ENCODE data around the gene BCL2L15. TPM values are rescaled to one million over a fixed set of nuclear protein-coding genes. Genes with fewer than 3 reads are reported as not detected.

Gene BCL2L15
- total RNA-seq, 4 donors from 2014 or later: 0.32 TPM; not detected in 3

DNA sequence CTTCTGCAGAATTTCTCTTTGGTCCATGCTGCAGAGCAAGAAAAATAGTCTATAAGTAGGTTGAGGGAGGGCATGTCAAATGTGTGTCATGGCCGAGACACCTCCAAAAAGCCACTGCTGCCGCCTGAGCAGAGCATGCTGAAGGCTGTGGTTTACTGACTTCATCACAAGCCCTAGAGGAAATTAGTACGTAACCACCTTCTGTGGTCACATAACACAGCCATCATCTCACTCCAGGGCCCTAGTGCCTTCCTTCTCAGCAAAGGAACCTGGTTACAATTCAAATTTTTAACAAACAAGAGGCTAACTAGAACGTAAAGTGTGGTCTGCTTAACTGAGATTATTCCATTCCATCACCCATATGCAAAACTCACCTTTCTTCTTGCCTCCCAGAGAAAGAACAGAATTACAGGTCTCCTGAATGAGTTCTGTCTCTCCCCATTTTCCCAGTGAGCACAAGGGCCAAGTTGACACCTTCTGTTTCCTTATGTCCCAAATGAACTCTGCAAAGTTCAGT, 15.7 kb downstream of the BCL2L15 start, which contains the start of gene PTPN22:
Gene PTPN22, minus strand, starts transcription at position 116 of the 517 bp plus-strand sequence.
- no peaks in the 10 kb centered on the region for H3K36me3 ChIP-seq
- no peaks in the 10 kb centered on the region for H3K9me3 ChIP-seq
- H3K27me3 ChIP-seq: no peaks in the 10 kb centered on the region
- in situ Hi-C loops (cut with MboI; ENCODE audit: low sequenced_read_pairs in 4 of 4) (no loop called here), intact Hi-C loops (cut with DNase I; ENCODE audit: low total_unique reads) (loop anchor here (2.0 kb wide), 1 partner anchor 19 kb away; no protein-coding TSS in a partner anchor)
- no peak for ATAC-seq
- TF ChIP-seq, protein P1, sequence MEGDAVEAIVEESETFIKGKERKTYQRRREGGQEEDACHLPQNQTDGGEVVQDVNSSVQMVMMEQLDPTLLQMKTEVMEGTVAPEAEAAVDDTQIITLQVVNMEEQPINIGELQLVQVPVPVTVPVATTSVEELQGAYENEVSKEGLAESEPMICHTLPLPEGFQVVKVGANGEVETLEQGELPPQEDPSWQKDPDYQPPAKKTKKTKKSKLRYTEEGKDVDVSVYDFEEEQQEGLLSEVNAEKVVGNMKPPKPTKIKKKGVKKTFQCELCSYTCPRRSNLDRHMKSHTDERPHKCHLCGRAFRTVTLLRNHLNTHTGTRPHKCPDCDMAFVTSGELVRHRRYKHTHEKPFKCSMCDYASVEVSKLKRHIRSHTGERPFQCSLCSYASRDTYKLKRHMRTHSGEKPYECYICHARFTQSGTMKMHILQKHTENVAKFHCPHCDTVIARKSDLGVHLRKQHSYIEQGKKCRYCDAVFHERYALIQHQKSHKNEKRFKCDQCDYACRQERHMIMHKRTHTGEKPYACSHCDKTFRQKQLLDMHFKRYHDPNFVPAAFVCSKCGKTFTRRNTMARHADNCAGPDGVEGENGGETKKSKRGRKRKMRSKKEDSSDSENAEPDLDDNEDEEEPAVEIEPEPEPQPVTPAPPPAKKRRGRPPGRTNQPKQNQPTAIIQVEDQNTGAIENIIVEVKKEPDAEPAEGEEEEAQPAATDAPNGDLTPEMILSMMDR (IDR thresholded peaks at IDR 0.05 in 4 of 5, conservative IDR thresholded peaks at IDR 0.05 in 1 of 5): no peak
- H3K27ac ChIP-seq: peak within 1 kb of the TSS in 1 of 4 donors; percentile 6
- no peaks in the 10 kb centered on the region for H3K4me1 ChIP-seq
- peak; percentile 11 to 21 for DNase-seq
- no peak within 1 kb of the TSS for H3K4me3 ChIP-seq

DNA sequence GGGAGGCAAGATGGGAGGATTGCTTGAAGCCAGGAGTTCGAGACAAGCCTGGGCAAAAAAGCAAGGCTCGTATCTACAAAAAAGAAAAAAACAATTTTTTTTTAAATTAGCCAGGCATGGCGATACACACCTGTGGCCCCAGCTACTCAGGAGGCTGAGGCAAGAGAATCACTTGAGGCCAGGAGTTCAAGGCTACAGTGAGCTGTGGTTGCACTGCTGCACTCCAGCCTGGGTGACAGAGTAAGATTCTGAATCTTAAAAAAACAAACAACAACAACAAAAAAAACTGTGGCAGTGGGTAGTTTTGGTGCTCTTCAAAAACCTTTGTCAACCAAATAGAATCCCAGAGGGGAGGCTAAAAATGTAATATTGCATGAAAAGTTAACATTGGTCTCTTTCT, 16.6 kb downstream of the BCL2L15 start:
- ATAC-seq (no peak), DNase-seq (no peak)
- H3K4me3 ChIP-seq: no peak overlapping the region
- H3K36me3 ChIP-seq: no peaks in the 10 kb centered on the region
- no peaks in the 10 kb centered on the region for H3K27me3 ChIP-seq
- TF ChIP-seq POLR2A (IDR thresholded peaks at IDR 0.05): no peak
- TF ChIP-seq, protein P1 (IDR thresholded peaks at IDR 0.05 in 4 of 5, conservative IDR thresholded peaks at IDR 0.05 in 1 of 5): no peak
- no peaks in the 10 kb centered on the region for H3K9me3 ChIP-seq
- intact Hi-C loops (cut with DNase I; ENCODE audit: low total_unique reads) (no loop called here), in situ Hi-C loops (cut with MboI; ENCODE audit: low sequenced_read_pairs in 4 of 4) (no loop called here)
- H3K27ac ChIP-seq: no peak overlapping the region
- no peaks in the 10 kb centered on the region for H3K4me1 ChIP-seq

DNA sequence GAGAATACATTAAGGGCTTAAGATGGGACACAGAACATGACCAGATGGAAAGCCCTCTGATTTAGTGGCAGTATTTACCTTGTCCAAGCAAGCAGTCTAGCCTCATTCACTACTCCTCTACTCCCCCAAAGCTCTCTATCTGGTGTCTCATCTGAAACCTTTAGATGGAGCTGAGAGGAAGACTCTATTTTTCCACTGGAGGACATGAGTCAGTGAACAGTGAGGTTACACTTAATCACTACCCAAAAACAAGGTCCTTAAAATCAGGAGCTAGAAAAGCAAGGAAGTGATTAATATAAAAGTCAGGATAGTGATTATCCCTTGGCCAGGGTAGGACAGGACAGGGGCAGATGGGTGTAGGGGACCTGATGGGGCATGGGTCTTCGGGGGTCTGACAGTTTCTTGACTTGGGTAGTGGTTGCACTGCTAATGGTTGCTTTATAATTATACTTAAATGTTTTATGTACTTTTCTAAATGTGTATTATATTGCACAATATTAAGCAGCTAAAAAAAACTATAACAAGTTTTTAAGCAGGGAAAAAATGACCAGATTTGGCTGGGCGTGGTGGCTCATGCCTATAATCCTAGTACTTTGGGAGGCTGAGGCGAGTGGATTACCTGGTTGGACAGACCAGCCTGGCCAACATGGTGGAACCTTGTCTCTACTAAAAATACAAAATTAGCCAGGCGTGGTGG, 18.8 kb downstream of the BCL2L15 start:
- in situ Hi-C loops (cut with MboI; ENCODE audit: low sequenced_read_pairs in 4 of 4) (no loop called here), intact Hi-C loops (cut with DNase I; ENCODE audit: low total_unique reads) (no loop called here)
- Histone ChIP-seq H3K4me3 (no peak overlapping the region), H3K27ac (no peak overlapping the region), H3K36me3 (no peaks in the 10 kb centered on the region), H3K4me1 (no peaks in the 10 kb centered on the region), H3K9me3 (no peaks in the 10 kb centered on the region), H3K27me3 (no peaks in the 10 kb centered on the region)
- ATAC-seq: no peak
- TF ChIP-seq POLR2A (IDR thresholded peaks at IDR 0.05): no peak
- TF ChIP-seq, protein P1 (IDR thresholded peaks at IDR 0.05 in 4 of 5, conservative IDR thresholded peaks at IDR 0.05 in 1 of 5): no peak
- DNase-seq: no peak

DNA sequence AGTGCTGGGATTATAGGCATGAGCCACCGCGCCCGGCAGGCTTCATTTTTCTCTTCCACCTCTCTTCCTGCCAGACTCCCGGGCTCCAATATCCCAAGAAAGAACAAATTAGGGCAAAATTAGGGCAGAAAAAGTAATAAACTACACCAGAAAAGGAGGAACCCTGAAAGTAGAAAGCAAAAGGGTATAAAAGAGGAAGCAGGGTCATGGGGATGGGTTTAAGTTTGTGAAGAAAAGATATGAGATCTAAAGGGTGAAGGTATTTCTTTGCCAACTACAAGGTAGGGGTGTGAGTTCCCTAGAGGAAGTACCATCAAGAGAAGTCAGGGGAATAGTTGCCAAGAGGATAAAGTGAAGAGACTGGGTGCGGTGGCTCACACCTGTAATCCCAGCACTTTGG, 25.7 kb downstream of the BCL2L15 start:
- DNase-seq: no peak
- in situ Hi-C loops (cut with MboI; ENCODE audit: low sequenced_read_pairs in 4 of 4) (no loop called here), intact Hi-C loops (cut with DNase I; ENCODE audit: low total_unique reads) (no loop called here)
- H3K4me1 ChIP-seq: no peaks in the 10 kb centered on the region
- no peaks in the 10 kb centered on the region for H3K9me3 ChIP-seq
- no peak for ATAC-seq
- TF ChIP-seq POLR2A (IDR thresholded peaks at IDR 0.05): no peak
- TF ChIP-seq, protein P1 (IDR thresholded peaks at IDR 0.05 in 4 of 5, conservative IDR thresholded peaks at IDR 0.05 in 1 of 5): no peak
- H3K27ac ChIP-seq: no peak overlapping the region
- H3K4me3 ChIP-seq: no peak overlapping the region
- no peaks in the 10 kb centered on the region for H3K36me3 ChIP-seq
- H3K27me3 ChIP-seq: no peaks in the 10 kb centered on the region

All from gastrocnemius medialis (tissue), 4 donors.